ENCODE results near the gene CELA2A. TPM values are rescaled to one million over a fixed set of nuclear protein-coding genes. Genes with fewer than 3 reads are reported as not detected.
"Not testable (repeated sequence)": the region's sequence is repeated elsewhere in the genome, so short reads cannot be mapped to it uniquely, and the experiment has no call there.

The CELA2A gene
- total RNA-seq, 1 experiment from 2014 or later: 0.55 TPM

GRCh38 chr1:15430787-15431570 lies 25.6 kb upstream of the CELA2A start:
- Histone ChIP-seq H3K27ac (peak overlapping the region; percentile 83), H3K9me3 (replicated peaks) (no peaks in the 10 kb centered on the region), H3K27me3 (no peaks in the 10 kb centered on the region), H3K36me3 (peaks cover 33% of the 10 kb centered on the region), H3K4me1 (peaks cover 37% of the 10 kb centered on the region), H3K4me3 (no peak overlapping the region)
- DNase-seq: peak; percentile 82 to 89

GRCh38 chr1:15431571-15431948 lies 25.0 kb upstream of the CELA2A start:
- no peak for DNase-seq
- peak overlapping the region; percentile 83 for H3K27ac ChIP-seq
- H3K27me3 ChIP-seq: no peaks in the 10 kb centered on the region
- peaks cover 28% of the 10 kb centered on the region for H3K36me3 ChIP-seq
- H3K4me3 ChIP-seq: no peak overlapping the region
- no peaks in the 10 kb centered on the region for H3K9me3 ChIP-seq (replicated peaks)
- peaks cover 31% of the 10 kb centered on the region for H3K4me1 ChIP-seq

GRCh38 chr1:15432324-15432723 lies 24.2 kb upstream of the CELA2A start:
- Histone ChIP-seq H3K27me3 (no peaks in the 10 kb centered on the region), H3K36me3 (peaks cover 20% of the 10 kb centered on the region), H3K4me1 (peaks cover 24% of the 10 kb centered on the region), H3K9me3 (replicated peaks) (no peaks in the 10 kb centered on the region), H3K4me3 (no peak overlapping the region), H3K27ac (peak overlapping the region; percentile 83)
- peak; percentile 99 to 100 for DNase-seq

GRCh38 chr1:15433471-15433870 lies 23.1 kb upstream of the CELA2A start:
- Histone ChIP-seq H3K27me3 (no peaks in the 10 kb centered on the region), H3K4me3 (no peak overlapping the region), H3K27ac (peak overlapping the region; percentile 83), H3K4me1 (peaks cover 24% of the 10 kb centered on the region), H3K9me3 (replicated peaks) (no peaks in the 10 kb centered on the region), H3K36me3 (peaks cover 9% of the 10 kb centered on the region)
- no peak for DNase-seq

GRCh38 chr1:15434739-15435138 lies 21.8 kb upstream of the CELA2A start:
- peaks cover 24% of the 10 kb centered on the region for H3K4me1 ChIP-seq
- H3K9me3 ChIP-seq (replicated peaks); H3K27ac ChIP-seq; H3K36me3 ChIP-seq; DNase-seq; H3K4me3 ChIP-seq; H3K27me3 ChIP-seq: not testable (repeated sequence)

- Histone ChIP-seq H3K4me3 (no peak overlapping the region), H3K9me3 (replicated peaks) (no peaks in the 10 kb centered on the region), H3K27me3 (no peaks in the 10 kb centered on the region), H3K4me1 (peaks cover 24% of the 10 kb centered on the region), H3K27ac (no peak overlapping the region), H3K36me3 (peaks cover 6% of the 10 kb centered on the region; the same call in 1 of the 2 replicates)
- no peak for DNase-seq
These were observed 21.1 kb upstream of the CELA2A start for GRCh38 chr1:15435239-15436077.

GRCh38 chr1:15436881-15437442 lies 19.6 kb upstream of the CELA2A start:
- no peak overlapping the region for H3K27ac ChIP-seq
- H3K4me1 ChIP-seq: peaks cover 16% of the 10 kb centered on the region
- no peaks in the 10 kb centered on the region for H3K9me3 ChIP-seq (replicated peaks)
- no peaks in the 10 kb centered on the region for H3K36me3 ChIP-seq
- peak in 1 of 2 experiments; percentile 52 for DNase-seq
- no peaks in the 10 kb centered on the region for H3K27me3 ChIP-seq
- no peak overlapping the region for H3K4me3 ChIP-seq

- peaks cover 8% of the 10 kb centered on the region for H3K4me1 ChIP-seq
- no peaks in the 10 kb centered on the region for H3K27me3 ChIP-seq
- no peak for DNase-seq
- H3K9me3 ChIP-seq (replicated peaks): no peaks in the 10 kb centered on the region
- H3K36me3 ChIP-seq: no peaks in the 10 kb centered on the region
- H3K4me3 ChIP-seq: no peak overlapping the region
- H3K27ac ChIP-seq: no peak overlapping the region
These were observed 17.2 kb upstream of the CELA2A start for GRCh38 chr1:15439325-15439724.

- DNase-seq: no peak
- H3K4me3 ChIP-seq: no peak overlapping the region
- H3K4me1 ChIP-seq: peaks cover 12% of the 10 kb centered on the region
- no peaks in the 10 kb centered on the region for H3K9me3 ChIP-seq (replicated peaks)
- H3K27me3 ChIP-seq: no peaks in the 10 kb centered on the region
- no peak overlapping the region for H3K27ac ChIP-seq
- H3K36me3 ChIP-seq: no peaks in the 10 kb centered on the region
These were observed 16.2 kb upstream of the CELA2A start for GRCh38 chr1:15440357-15440756.

- H3K4me3 ChIP-seq: no peak overlapping the region
- no peak overlapping the region for H3K27ac ChIP-seq
- no peaks in the 10 kb centered on the region for H3K36me3 ChIP-seq
- DNase-seq: no peak
- no peaks in the 10 kb centered on the region for H3K27me3 ChIP-seq
- H3K4me1 ChIP-seq: peaks cover 12% of the 10 kb centered on the region
- H3K9me3 ChIP-seq (replicated peaks): no peaks in the 10 kb centered on the region
These were observed 15.3 kb upstream of the CELA2A start for GRCh38 chr1:15441247-15441646.

GRCh38 chr1:15442119-15442518 lies 14.4 kb upstream of the CELA2A start:
- Histone ChIP-seq H3K27ac (no peak overlapping the region), H3K9me3 (replicated peaks) (no peaks in the 10 kb centered on the region), H3K27me3 (no peaks in the 10 kb centered on the region), H3K36me3 (no peaks in the 10 kb centered on the region), H3K4me1 (peaks cover 12% of the 10 kb centered on the region), H3K4me3 (no peak overlapping the region)
- no peak for DNase-seq

- H3K27ac ChIP-seq: no peak overlapping the region
- H3K4me3 ChIP-seq: no peak overlapping the region
- no peaks in the 10 kb centered on the region for H3K27me3 ChIP-seq
- H3K4me1 ChIP-seq: peaks cover 12% of the 10 kb centered on the region
- DNase-seq: no peak
- H3K36me3 ChIP-seq: no peaks in the 10 kb centered on the region
- no peaks in the 10 kb centered on the region for H3K9me3 ChIP-seq (replicated peaks)
These were observed 13.8 kb upstream of the CELA2A start for GRCh38 chr1:15442759-15443158.

- DNase-seq: peak; percentile 64 to 78
- Histone ChIP-seq H3K27me3 (no peaks in the 10 kb centered on the region), H3K4me3 (no peak overlapping the region)
These were observed 13.3 kb upstream of the CELA2A start for GRCh38 chr1:15443281-15443680.

GRCh38 chr1:15444468-15445389 lies 11.8 kb upstream of the CELA2A start:
- H3K36me3 ChIP-seq: no peaks in the 10 kb centered on the region
- no peaks in the 10 kb centered on the region for H3K27me3 ChIP-seq
- peak; percentile 61 to 72 for DNase-seq
- H3K4me1 ChIP-seq: peaks cover 12% of the 10 kb centered on the region
- H3K27ac ChIP-seq: no peak overlapping the region
- no peak overlapping the region for H3K4me3 ChIP-seq
- H3K9me3 ChIP-seq (replicated peaks): no peaks in the 10 kb centered on the region

More at GRCh38 chr1:15443281-15443680, 13.3 kb upstream of the CELA2A start:
- peaks cover 12% of the 10 kb centered on the region for H3K4me1 ChIP-seq
- no peaks in the 10 kb centered on the region for H3K36me3 ChIP-seq
- H3K27ac ChIP-seq: no peak overlapping the region
- H3K9me3 ChIP-seq (replicated peaks): no peaks in the 10 kb centered on the region

Measured in SJCRH30 (cell line).